AG20443 (cell line): ENCODE data around the gene TRIM38.
"Not testable (repeated sequence)": the region's sequence is repeated elsewhere in the genome, so short reads cannot be mapped to it uniquely, and the experiment has no call there.

Experiments
- DNase-seq: peaks from one replicate; pipeline ENCODE4 v3.0.0; 2012; ENCODE audit warnings: low spot score, mixed read lengths

Gene TRIM38

DNA sequence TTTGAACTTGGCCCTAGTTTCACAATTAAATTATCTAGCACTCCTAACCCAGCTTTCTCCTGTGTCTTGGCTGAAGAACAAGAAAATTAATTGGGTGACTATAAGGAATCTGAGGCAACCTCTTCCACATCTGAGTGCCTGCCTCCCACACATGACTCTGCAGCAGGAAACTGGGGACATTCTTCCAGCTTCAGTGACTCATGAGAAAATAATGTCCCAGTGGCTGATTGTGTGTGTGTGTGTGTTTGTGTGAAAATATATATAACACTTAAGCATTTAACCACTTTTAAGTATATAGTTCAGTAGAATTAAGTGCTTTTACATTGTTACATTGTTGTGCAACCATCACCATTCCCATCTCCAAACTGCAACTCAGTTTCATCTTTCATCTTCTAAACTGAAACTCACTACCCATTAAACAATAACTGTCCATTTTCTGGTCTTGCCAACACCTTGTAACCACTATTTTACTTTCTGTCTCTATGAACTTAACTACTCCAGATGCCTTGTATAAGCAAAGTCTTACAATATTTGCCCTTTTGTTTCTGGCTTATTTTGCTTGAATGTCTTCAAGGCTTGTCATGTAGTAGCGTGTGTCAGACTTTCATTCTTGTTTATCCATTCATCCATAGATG, 8.7 kb downstream of the TRIM38 start:
- DNase-seq = peak; percentile 84

DNA sequence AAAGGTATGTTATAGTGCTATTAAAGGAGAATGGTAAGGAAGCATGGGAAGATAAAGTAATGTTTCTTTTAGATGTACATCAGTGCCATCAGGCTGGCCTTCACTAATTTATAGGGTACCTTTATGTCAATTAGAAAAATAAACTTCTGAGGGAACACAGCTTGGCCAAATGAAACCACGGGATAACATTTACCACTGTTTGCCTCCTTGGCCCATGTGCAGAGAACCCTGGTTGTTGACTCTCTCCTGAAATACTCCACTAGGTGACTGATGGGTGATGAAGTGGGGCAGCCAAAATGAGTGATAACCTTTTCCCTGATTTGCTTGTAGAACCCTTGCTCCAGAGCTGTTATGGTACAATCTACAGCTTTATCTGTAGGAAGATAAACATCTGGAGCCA, 9.5 kb downstream of the TRIM38 start:
- DNase-seq = no peak

DNA sequence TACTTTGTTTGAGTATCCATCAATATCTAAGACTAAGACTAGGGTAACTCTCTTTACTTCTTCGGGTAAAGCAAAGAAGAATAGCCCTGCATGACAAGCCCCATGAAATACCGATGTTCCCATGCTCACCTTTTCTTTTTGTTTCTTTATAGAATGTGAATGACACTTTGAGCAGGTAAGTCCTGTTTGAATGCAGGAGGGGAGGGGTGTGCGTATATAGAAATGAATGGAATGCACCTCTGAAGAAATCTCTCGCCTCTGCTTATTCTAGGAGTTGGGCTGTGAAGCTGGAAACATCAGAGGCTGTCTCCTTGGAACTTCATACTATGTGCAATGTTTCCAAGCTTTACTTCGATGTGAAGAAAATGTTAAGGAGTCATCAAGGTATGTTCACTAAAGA, 10.3 kb downstream of the TRIM38 start:
- no peak for DNase-seq

DNA sequence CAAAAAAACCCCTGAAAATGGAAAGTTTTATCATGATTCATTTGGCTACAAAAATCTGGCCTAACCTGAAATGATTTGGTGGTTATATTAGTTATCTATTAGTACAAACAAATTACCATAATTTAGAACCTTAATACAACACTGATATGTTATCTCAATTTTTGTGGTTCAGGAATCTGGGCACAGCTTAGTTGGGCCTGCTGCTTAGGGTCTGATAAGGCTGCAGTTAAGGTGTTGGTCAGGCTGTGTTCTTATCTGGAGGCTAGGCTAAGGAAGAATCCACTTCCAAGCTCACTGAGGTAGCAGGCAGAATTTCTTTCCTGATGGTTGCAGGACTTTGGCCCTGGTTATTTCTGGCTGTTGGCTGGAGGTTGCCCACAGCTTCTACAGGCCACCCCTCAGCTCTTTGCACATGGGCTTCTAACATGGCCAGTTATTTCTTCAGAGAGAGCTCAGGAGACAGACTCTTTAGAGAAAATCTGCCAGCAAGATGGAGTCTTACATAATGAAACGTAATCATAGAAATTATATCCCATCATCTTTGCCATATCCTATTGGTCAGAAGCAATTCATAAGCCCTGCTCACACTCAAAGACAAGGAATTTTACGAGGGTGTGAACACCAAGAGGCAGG, 11.4 kb downstream of the TRIM38 start:
- no peak for DNase-seq

DNA sequence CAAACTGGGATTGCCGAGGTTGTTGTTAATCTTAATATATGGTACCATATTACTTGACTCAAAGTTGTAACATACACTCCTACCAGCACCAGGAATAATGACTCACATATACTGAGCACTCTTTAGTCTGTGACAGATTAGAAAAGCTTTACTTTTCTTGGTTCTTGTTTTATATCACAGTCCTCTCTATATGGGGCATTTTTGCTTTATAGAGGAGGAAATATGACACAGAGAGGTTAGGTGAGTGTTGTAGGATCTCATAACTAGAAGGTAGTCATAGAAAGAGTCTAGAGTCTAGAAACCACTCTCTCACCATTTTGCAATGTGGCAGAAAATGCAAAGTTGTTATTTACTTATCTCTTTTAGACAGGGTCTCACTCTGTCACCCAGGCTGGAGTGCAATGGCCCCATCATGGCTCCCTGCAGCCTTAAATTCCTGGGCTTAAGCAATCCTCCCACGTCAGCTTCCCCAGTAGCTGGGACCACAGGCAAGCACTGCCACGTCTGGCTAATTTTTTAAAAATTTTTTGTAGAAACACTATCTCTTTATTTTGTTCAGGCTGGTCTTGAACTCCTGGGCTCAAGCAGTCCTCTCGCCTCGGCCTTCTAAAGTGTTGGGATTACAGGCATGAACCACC, 13.4 kb downstream of the TRIM38 start:
- DNase-seq = no peak

DNA sequence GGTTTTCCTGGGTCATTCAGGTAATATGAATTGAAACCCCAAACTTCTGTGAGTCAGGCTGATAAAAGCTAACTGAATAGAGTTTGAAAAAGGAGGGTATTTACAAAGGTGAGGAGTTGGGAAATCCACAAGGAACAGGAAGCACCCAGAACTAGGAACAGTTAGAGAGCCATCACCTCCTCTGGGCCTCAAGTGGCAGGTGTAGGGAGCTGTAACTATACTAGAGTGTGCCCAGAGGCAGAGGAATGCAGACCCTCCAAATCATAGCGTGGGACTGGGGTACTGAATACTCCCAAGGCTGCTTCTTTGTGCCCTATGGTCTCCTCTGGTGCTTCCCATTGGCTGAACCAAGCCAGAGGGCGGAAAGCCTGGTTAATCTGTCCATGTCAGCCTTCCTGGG, 18.3 kb downstream of the TRIM38 start:
- no peak for DNase-seq

DNA sequence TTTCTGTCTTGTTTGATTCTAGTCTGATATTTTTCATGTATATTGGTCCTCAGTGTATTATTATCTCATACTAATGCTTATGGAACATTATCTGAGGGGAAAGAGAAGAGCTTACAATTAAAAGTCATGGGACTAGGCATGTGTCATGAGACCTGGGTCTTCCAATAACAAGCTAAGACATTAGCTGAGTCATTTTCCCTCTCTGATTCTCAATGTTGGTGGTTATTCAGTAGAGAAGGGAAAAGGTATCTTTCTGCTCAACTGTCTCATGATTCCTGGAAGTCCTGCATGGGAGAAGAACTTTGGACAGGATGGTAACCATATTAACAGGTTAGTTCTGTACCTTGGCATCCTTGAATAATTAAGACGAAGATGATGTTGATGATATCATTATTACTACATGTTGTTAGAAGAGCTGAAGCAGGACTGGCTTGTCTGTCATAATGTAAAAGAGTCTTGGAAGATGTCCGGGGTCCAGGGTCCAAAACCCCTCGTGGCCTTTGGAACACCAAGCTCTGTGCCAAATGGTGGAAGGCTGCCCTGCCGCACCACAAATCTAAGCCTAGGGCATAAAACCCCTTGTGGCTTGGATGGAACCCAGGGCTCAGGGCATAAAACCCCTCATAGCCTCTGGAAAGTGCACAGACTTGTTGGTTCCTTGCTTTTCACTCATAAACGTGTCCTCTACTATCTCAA, 19.1 kb downstream of the TRIM38 start:
- no peak for DNase-seq

DNA sequence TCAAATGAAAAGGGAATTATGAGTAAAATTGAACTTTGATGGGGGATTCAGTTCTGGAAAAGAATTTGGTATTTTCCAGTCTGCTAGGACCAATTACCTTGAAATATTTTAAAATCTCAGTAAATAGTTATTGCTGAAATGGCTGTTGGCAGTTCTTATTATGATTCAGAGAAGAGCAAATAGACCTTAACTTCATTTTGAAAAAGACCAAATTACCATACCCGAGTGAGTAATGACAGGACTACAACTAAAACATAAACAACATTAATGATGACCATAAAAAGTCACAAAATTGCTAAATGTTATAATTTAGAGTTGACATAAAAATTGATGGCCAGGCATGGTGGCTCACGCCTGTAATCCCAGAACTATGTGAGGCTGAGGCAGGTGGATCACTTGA, 21.7 kb downstream of the TRIM38 start:
- no peak for DNase-seq

DNA sequence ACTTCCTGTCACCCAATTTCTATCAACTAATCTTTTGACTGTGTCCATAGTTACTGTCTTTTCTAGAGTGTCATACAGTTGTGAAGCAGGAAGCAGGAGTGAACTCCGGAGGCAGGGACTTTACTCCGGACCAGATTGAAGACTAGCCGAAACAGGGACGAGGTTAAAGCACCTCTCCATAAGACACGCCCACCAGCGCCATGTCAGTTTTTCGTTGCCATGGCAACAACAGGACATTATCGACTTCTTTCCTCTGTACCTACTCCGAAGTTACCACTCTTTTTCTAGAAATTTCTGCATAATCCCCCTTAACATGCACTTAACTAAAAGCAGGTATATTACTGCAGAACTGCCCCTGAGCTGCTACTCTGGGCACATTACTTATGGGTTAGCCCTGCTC, 25.2 kb downstream of the TRIM38 start:
- DNase-seq = no peak

DNA sequence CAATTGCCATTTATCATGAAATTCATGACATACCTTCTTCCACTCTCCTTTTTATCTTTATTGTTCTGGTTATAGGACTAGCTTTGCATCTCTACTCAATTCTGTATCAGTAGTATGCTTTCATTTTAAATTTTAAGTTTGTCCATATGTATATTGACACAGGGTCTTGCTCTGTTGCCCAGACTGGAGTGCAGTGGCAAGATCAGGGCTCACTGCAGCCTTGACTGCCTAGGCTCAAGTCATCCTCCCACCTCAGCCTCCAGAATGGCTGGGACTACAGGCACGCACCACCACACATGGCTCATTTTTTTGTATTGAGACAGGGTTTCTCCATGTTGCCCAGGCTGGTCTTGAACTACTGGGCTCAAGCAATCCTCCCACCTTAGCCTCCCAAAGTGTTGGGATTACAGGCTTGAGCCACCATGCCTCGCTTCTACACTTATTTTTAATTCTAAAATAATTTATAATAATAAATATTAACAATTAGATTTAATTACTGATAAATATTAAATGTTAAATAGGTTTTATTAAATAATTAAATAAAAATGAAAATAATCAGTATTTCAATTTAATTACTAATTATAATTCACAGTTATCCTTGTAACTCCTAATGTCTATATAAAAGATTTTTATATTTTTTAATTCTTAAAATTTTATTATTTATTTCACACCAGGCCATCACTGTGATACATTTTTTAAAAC, 27.7 kb downstream of the TRIM38 start:
- no peak for DNase-seq

DNA sequence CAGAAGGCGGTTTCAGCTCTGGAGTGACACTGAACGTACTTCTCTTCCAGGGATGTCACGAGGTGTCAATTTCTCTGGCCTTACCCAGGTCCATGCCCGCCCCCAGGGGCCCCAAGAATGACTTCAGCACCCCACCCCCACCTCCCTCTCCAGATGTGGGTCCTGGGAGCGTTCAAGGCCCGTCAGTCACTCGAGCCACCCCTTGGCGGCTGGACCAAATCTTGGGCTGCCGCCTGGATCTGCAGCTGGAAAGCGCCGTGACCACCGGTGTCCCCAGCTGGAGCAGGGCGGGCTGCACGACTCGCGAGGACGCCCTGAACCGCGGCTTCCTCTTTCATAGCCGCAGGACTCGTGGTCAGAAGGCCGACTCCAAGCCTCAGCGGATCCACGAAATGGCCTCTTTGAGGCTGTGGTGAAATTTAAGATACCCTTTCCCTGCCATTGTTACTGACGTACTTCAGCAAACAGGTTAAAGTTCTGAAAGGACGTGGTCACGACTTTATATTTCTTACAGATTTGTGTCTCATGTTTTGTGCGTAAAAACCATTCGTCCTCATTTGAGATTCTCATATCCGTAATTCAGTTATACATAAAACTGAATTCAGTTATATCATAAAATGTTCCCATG, 29.3 kb downstream of the TRIM38 start:
- peak; percentile 72 for DNase-seq

DNA sequence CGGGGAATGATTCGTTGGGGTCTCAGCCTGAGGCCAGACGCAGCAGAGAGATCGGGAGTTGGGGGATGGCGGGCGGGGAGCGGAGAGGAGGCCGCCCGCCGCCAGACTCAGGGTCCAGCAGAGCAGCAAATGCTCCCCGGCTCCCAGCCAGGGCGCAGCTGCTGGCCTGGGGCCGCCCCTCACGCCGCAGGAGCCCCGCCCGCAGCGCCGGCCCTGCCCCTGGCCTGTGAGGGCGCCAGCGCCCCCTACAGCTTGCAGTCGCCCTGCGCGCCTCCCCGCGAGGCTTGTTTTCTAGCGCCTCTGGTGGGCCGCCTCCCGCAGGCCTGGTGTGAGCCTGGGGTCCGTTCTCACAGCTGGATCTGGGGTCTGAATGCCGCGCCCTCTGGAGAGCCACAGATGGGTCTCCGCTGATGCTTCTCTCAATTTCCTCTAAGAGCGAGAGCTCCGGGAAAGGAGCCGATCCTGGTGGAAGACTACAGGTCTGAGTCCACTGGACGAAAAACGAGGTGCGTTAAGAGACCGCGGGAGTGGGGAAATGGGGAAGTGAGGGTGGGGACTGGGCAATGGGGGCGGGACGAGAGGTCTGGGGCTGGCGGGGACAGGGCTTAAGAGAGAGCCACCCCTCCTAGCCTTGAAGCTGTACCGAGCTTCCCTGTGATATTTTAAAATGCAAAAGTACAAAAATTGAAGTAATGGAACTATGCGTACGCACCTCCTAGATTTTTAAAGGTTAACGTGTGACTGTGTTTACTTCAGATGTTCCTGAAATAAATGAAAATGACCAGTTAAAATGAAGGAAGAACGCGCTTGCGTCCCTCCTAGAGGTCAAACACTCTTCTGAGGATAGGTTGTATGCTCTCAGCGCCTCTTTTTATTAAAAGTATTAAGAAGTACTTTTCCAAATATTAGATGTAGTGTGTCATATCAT, 30.1 kb downstream of the TRIM38 start:
- DNase-seq = peak; percentile 98

DNA sequence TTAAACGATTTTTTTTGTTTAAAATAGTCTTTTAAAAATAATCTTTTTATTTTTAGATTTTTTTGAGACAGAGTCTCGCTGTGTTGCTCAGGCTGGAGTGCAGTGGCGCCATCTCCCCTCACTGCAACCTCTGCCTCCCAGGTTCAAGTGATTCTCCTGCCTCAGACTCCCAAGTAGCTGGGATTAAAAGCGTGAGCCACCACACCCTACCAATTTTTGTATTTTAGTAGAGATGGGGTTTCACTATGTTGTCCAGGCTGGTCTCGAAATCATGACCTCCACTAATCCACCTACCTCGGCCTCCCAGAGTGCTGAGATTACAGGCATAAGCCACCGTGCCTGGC, 30.7 kb downstream of the TRIM38 start:
- DNase-seq = not testable (repeated sequence)

DNA sequence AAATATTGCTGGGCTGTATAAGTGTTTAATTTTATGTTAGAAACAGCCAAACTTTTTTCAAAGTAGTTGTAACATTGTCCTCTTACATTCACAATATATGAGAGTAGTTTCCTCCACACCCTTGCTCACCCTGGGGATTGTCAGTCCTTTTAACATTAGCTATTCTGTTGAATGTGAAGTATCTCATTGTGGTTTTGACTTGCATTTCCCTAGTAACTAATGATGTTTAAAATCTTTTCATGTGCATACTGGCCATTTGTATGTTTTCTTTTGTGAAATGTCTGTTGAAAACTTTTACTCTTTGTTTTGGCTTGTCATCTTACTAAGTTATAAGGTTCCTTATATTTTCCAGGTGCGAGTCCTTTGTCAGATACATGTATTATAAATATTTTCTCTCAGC, 32.9 kb downstream of the TRIM38 start:
- no peak for DNase-seq

DNA sequence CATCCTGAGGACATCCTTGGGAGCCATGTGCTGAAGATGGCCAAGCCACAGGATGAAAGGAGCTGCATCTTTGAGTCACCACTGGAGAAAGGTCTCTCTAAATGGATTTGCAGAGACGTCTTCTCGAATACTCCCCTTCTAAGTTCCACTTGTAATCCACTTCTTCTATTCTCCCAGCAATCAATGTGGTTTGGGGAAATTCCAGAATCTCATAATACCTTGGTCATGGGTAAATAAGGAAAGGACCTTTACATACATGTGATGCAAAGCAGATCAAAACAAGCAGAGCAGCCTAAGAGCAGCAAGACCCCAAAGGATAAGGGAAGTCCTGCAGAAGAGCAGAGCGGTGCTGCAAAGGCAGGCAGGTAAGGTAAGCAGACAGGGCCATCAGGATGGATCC, 35.3 kb downstream of the TRIM38 start:
- DNase-seq = no peak

DNA sequence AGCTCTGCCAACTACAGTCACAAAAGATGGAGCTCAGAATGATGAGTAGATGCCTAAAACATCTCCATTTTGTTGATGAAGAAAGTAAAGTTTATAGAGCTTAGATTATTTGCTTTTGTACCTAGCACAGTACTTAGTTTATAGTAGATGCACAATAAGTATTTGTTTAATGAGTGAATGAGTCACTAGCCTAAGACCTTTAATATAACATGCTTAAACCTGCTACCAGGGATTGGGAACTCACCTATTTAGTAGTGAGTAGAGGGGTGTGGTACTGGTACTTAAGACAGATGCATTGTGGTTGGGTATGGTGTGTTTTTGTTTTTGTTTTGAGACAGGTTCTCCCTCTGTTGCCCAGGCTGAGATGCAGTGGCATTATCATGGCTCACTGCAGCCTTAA, 35.8 kb downstream of the TRIM38 start:
- DNase-seq = no peak

DNA sequence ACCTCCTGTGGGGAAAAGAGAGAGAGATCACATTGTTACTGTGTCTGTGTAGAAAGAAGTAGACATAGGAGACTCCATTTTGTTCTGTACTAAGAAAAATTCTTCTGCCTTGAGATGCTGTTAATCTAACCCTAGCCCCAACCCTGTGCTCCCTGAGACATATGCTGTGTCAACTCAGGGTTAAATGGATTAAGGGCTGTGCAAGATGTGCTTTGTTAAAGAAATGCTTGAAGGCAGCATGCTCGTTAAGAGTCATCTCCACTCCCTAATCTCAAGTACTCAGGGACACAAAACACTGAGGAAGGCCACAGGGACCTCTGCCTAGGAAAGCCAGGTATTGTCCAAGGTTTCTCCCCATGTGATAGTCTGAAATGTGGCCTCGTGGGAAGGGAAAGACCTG, 36.6 kb downstream of the TRIM38 start:
- not testable (repeated sequence) for DNase-seq

DNA sequence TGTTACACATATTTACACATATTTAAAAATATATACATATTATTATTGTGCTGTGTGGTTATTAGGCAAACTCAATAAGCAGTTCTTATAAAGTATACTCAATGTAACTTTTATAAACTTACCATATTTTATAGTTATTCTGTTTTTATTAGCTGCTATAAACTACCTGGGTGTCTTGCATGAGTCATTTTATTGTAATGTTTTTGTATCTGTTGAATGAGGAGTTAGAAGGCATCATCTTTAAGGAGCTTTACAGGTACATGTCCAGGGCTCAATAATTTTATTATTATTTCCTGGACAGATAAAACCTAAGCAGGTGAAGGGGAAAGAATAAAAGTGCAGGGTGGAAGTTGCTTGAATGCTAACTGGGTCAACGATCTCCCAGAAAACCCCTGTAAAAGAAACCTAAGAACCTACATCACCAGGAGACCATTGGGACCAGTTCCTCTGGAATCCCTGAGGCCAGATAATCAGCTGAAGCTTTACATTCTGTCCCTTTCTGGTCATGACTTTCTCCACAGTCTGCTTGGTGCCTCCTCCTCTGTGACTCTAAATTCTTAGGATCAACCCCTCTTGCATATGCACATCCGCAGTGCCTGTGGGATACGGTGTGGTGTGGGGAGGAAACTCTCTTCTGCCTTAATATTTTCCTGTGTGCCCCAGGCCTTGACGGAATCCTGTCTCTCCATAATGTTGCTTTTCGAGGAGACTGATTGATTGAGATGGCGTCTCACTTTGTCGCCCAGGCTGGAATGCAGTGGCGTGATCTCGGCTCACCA, 38.0 kb downstream of the TRIM38 start:
- no peak for DNase-seq

DNA sequence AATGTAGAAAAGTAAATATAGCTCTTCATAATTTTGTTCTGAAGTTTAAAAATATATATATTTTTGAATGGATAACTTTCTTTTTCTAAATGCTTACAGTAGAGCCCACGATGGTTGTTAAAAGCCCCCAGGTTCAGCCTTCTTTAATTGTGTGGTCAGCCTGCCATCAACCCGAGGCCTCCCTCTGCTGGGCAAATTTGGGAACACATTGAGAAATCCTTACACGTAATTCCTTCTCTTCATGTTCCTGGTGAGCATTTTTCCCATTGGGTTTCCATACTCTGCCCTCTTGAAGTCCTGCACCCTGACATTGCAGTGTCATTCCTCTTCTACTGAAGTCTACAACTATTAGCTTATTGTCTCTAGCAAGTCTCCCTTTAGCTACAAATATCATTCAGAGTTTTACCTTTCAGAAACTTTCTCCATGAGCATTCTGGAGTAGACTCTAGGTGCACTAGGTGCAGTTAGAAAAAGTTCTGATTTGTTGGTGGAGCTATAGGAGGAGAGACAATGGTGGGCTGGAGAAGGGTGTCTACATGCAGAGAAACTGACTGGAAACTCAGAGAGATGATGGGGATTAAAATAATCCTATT, 40.6 kb downstream of the TRIM38 start:
- peak; percentile 80 for DNase-seq
